ENCODE measurements around the gene RIN3. TPM values are rescaled to one million over a fixed set of nuclear protein-coding genes. Genes with fewer than 3 reads are reported as not detected.

RIN3 gene
- total RNA-seq, 1 donor from 2014 or later: 22.1 TPM

GRCh38 chr14:92581966-92582566 lies 68.5 kb downstream of the RIN3 start:
- no peak for ATAC-seq
- intact Hi-C loops (cut with DNase I): no loop called here
- DNase-seq (ENCODE audit: low spot score): no peak

- DNase-seq (ENCODE audit: low spot score) (peak; percentile 2), ATAC-seq (no peak)
- intact Hi-C loops (cut with DNase I): no loop called here
Observed at GRCh38 chr14:92582706-92583452, 69.3 kb downstream of the RIN3 start.

DNA sequence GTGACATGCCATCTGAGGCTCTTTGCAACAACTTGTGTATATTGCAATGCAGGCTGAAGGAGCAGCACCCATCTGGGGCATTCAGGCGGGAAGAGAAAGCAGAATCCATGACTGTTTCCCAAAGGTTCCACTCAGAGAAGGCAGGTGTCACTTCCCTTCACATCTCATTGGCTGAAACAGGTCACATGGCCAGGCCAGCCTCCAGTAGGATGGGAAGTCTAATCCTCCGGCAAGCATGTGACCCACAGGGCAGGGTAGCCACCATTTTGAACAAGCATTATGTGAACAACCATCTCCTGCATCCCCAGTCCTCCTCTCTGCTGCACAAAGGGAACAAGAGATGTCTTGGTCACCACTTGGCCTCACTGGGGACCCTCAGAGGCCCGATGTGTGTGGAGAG lies 70.6 kb downstream of the RIN3 start:
- ATAC-seq (no peak), DNase-seq (ENCODE audit: low spot score) (no peak)
- intact Hi-C loops (cut with DNase I): no loop called here

- ATAC-seq (no peak), DNase-seq (ENCODE audit: low spot score) (no peak)
- intact Hi-C loops (cut with DNase I): no loop called here
Observed at GRCh38 chr14:92584816-92585215, 71.2 kb downstream of the RIN3 start.

- DNase-seq (ENCODE audit: low spot score) (peak; percentile 23), ATAC-seq (peak; percentile 59)
- intact Hi-C loops (cut with DNase I): no loop called here
Observed at GRCh38 chr14:92585981-92586937, 72.7 kb downstream of the RIN3 start.

DNA sequence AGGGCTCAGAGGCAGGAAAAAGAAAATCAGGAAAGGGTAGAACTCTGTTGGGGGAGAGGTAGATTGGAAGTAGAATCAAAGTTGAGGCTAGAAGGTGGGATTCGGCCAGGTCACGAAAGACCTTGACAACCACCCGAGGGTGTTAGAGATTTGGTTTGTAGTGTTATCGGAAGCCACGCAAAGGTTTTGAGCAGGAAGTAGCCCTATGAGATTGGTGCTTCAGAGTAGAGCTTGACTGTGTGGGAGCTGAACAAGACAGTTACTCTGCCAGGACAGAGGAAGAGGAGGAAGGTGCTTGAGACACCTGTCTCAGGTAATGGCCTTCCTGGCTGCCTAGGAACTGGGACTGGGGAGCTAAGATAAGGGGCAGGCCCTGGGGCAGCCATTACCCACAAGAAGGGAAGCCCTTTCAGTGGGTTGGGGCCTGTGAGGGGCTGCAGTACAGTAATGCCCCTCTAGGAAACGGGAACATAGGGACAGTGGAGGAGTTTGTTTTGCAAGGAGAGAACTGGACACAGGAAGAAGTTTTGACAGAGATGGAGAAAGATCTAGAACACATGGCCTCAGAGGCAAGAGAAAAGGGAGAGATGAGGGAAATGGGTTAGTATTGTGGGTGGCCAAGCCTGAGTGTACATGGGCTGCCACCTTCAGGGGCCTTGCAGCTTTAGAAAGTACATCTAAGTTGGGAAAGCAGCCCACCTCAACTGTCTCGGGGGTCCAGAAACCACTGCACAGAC lies 73.5 kb downstream of the RIN3 start:
- intact Hi-C loops (cut with DNase I): no loop called here
- ATAC-seq: no peak
- DNase-seq (ENCODE audit: low spot score): peak; percentile 19

DNA sequence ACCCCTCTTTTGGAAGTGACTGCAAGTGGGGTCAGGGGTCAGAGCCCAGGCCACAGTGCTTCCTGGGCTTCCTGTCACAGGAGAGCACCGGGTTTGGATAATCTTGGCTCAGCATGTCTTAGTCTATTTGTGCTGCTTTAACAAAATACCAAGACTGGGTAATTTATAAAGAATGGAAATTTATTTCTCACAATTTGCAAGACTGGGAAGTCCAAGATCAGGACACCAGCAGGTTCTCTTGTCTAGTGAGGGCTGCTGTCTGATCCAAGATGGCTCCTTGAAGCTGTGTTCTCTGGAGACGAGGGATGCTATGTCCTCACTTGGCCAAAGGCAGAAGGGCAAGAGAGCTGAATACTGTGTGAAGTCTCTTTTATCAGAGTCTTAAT lies 74.1 kb downstream of the RIN3 start:
- DNase-seq (ENCODE audit: low spot score): peak; percentile 8
- no peak for ATAC-seq
- intact Hi-C loops (cut with DNase I): no loop called here

DNA sequence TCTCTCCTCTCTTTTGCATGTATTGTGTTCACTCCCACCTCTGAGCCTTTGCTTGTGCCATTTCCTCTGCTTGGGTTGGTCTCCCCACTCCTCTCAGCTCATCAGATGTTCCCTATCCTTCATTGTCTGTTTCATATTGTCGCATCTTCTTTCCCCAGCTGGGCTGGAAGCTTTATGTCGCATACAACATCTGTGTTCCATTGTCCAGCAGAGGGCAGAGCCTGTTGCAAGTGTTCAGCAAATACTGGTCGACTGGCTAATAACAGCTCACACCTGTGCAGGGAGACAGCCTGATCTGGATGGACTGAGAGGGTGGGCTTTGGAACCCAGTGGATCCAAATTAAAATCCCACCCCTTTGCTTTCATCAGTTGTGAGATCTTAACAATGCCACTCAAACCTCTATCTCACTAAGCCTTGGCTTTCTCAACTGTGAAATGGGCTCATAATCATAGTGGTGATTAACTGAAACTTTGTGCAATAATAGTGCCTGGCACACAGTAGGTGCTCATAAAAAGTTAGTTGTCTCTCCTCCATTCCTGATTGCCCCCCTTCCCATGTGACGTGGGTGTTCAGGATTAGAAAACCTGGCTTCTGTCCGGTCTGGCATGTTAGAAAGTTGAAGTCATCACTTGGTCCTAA lies 75.8 kb downstream of the RIN3 start:
- ATAC-seq (no peak), DNase-seq (ENCODE audit: low spot score) (peak; percentile 39)
- intact Hi-C loops (cut with DNase I): no loop called here

DNA sequence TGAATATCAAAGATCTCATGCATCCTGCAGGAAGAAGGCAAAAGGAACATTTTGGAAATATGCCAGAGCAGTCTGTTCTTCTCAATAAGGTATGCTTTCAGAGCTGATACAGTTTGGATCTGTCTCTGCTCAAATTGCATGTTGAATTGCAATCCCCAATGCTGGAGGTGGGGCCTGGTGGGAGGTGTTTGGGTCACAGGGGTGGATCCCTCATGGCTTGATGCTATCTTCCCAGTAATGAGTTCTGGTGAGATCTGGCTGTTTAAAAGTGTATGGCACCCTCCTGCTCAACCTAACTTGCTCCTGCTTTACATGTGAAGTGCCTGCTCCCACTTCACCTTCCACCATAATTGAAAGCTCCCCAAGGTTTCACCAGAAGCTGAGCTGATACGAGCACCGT lies 76.6 kb downstream of the RIN3 start:
- intact Hi-C loops (cut with DNase I): no loop called here
- DNase-seq (ENCODE audit: low spot score): peak; percentile 10
- ATAC-seq: no peak

- ATAC-seq: no peak
- intact Hi-C loops (cut with DNase I): no loop called here
- DNase-seq (ENCODE audit: low spot score): no peak
Observed at GRCh38 chr14:92590941-92591340, 77.4 kb downstream of the RIN3 start.

DNA sequence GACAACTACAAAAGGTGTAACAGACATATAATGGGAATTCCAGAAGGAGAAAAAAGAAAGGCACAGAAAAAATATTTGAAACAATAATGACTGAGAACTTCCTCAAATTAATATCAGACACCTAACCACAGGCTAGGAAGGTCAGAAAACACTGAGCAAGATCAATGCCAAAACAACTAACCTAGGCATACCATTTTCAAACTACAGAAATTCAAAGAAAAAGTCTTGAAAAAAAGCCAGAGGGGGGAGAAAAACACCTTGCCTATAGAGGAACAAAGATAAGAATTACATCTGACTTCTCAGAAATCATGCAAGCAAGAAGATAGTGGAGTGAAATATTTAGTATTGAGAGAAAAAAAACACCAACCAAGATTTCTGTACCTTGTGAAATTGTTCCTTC lies 77.8 kb downstream of the RIN3 start:
- DNase-seq (ENCODE audit: low spot score) (no peak), ATAC-seq (no peak)
- intact Hi-C loops (cut with DNase I): no loop called here

GRCh38 chr14:92595267-92595666 lies 81.7 kb downstream of the RIN3 start:
- DNase-seq (ENCODE audit: low spot score): no peak
- ATAC-seq: no peak
- intact Hi-C loops (cut with DNase I): no loop called here

GRCh38 chr14:92596331-92596907 lies 82.8 kb downstream of the RIN3 start:
- intact Hi-C loops (cut with DNase I): no loop called here
- no peak for ATAC-seq
- no peak for DNase-seq (ENCODE audit: low spot score)

GRCh38 chr14:92597906-92598905 lies 84.6 kb downstream of the RIN3 start:
- intact Hi-C loops (cut with DNase I): no loop called here
- DNase-seq (ENCODE audit: low spot score) (no peak), ATAC-seq (no peak)

DNA sequence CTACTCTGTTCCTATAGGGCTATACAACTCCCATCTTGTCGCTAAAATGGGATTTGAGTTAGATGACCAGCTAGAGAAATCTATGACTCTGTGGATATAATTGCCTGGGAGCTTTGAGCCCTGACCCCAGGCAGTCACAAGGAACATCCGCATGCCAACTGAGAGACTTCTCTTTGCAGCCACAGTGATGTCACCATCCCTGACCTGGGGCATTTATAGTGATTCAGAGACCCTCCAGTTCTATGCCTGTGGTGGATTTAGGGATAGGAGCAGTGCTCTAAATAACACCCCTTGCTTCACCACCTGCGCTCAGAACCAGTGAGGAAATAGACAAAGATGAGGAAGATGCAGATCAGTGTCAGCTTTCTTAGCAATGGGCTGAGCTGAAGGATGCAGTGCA lies 86.2 kb downstream of the RIN3 start:
- ATAC-seq (no peak), DNase-seq (ENCODE audit: low spot score) (no peak)
- intact Hi-C loops (cut with DNase I): no loop called here

DNA sequence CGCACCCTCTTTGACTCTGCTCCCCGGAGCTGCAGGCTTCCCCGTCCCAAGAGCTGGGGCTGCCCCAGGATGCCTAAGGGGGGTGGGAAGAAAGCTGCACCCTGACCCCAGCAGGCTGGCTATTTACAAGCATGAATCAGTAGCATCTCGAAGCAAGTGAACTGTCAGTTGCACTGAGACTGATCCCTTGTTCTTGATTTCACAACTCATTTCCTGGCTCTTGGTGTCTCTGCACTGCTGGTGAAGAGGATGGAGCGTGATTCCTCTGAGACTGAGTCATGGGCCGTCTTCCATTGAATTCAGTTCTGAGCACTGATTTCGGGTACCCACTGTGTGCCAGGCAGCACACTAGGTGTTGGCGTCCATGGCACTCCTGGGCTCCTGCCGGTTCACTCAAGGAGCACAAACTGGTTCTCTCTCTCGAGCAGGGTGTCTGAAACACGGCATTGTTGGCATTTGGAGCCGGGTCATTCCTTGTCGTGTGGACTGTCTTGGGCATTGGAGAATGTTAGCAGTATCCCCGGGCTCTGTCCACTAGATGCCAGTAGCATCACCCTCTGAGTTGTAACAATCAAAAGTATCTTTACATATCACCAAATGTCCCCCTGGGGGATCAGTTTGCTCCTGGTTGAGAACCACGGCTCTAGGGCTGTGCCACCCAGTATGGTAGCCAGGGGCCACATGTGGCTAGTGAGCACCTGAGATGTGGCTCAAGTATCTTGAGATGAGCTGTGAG lies 86.9 kb downstream of the RIN3 start:
- DNase-seq (ENCODE audit: low spot score) (no peak), ATAC-seq (peak; percentile 77)
- intact Hi-C loops (cut with DNase I): no loop called here
